IMR-90 (cell line): Measurements from ENCODE around the gene GCDH. TPM values are rescaled to one million over a fixed set of nuclear protein-coding genes. Genes with fewer than 3 reads are reported as not detected.

Experiments used
- ATAC-seq: fragments of 200-7000 bp; cut with Tn5 transposase; 2 replicates; pipeline ENCODE4 v1.9.1; 2020; ENCODE audit warnings: low read depth, mild to moderate bottlenecking, moderate library complexity
- BruUV-seq: library from RNA; stranded (reverse); fragments of 400-500 nt; replicated peaks from 2 replicates; lab custom pipeline; 2021; lab: Mats Ljungman, UMichigan
- CTCF ChIA-PET: fragments of 300-600 bp; formaldehyde crosslinking; extraction: SDS; loops from one replicate; lab custom pipeline; 2021; ENCODE audit warnings: antibody characterized with exemption; lab: Yijun Ruan, JAX
- POLR2A ChIA-PET: fragments of 300-600 bp; sonication (Branson Sonifier 250); formaldehyde crosslinking; loops from one replicate; lab custom pipeline; 2022; ENCODE audit warnings: antibody characterized with exemption; ENCODE audit not compliant: unreplicated experiment; lab: Charles Lee
- DNase-seq: peaks from one replicate; pipeline ENCODE4 v3.0.0; 2013
- H2AFZ ChIP-seq: replicated peaks from 2 replicates; pipeline ENCODE3; 2013; ENCODE audit warnings: low read length, mild to moderate bottlenecking; ENCODE audit not compliant: poor library complexity
- H2AK5ac ChIP-seq: 2 replicates; pipeline ENCODE4 v1.6.1; 2013; ENCODE audit warnings: low read depth, low read length, inconsistent platforms
- H2AK9ac ChIP-seq: replicated peaks from 2 replicates; pipeline ENCODE3; 2013; ENCODE audit warnings: mild to moderate bottlenecking, low read depth, low read length, moderate library complexity; ENCODE audit not compliant: poor library complexity
- H2BK120ac ChIP-seq: 2 replicates; pipeline ENCODE4 v1.6.1; 2013; ENCODE audit warnings: low read depth, low read length, inconsistent platforms
- H2BK15ac ChIP-seq: 3 replicates; pipeline ENCODE4 v1.6.1; 2013; ENCODE audit warnings: low read depth, low read length, inconsistent platforms
- H2BK20ac ChIP-seq: 2 replicates; pipeline ENCODE4 v1.6.1; 2013; ENCODE audit warnings: low read depth, mild to moderate bottlenecking, inconsistent platforms, low read length, moderate library complexity
- H2BK5ac ChIP-seq: 2 replicates; pipeline ENCODE4 v1.6.1; 2013; ENCODE audit warnings: mild to moderate bottlenecking, low read depth, low read length, inconsistent platforms; ENCODE audit not compliant: poor library complexity, severe bottlenecking
- H3K14ac ChIP-seq: replicated peaks from 2 replicates; pipeline ENCODE4 v1.6.1; 2013; ENCODE audit warnings: low read depth, low read length, inconsistent platforms
- H3K18ac ChIP-seq: 2 replicates; pipeline ENCODE4 v1.6.1; 2013; ENCODE audit warnings: low read depth, low read length, control low read depth
- H3K23ac ChIP-seq: 2 replicates; pipeline ENCODE4 v1.6.1; 2013; ENCODE audit warnings: low read depth, low read length, inconsistent platforms
- H3K27ac ChIP-seq: 2 replicates; pipeline ENCODE4 v1.5.1; 2013; ENCODE audit warnings: mild to moderate bottlenecking, control low read depth, low read length; ENCODE audit not compliant: insufficient read depth
- H3K27me3 ChIP-seq: 2 replicates; pipeline ENCODE4 v1.6.1; 2013; ENCODE audit warnings: low read length; ENCODE audit not compliant: control insufficient read depth, insufficient read depth
- H3K36me3 ChIP-seq: 2 replicates; pipeline ENCODE4 v1.6.1; 2013; ENCODE audit warnings: low read length, mixed read lengths; ENCODE audit not compliant: control insufficient read depth, insufficient read depth
- H3K4ac ChIP-seq: 2 replicates; pipeline ENCODE4 v1.6.1; 2013; ENCODE audit warnings: low read depth, low read length, inconsistent platforms
- H3K4me1 ChIP-seq: 2 replicates; pipeline ENCODE4 v1.6.1; 2013; ENCODE audit warnings: low read length, mixed read lengths; ENCODE audit not compliant: control insufficient read depth, insufficient read depth
- H3K4me2 ChIP-seq: 2 replicates; pipeline ENCODE4 v1.6.1; 2013; ENCODE audit warnings: low read depth, mild to moderate bottlenecking, control low read depth, low read length, moderate library complexity
- H3K4me3 ChIP-seq: 2 replicates; pipeline ENCODE4 v1.5.1; 2013; ENCODE audit warnings: low read depth, mild to moderate bottlenecking, control low read depth, low read length, moderate library complexity; ENCODE audit not compliant: insufficient read depth
- H3K56ac ChIP-seq: 2 replicates; pipeline ENCODE4 v1.6.1; 2013; ENCODE audit warnings: low read length, inconsistent platforms; ENCODE audit not compliant: insufficient read depth; ENCODE audit errors: extremely low read depth
- H3K79me1 ChIP-seq, 2 experiments: 2 replicates each; pipeline ENCODE4 v1.6.1; 2013; ENCODE audit warnings: low read length in 2 of 2, inconsistent platforms in 1 of 2, low read depth in 1 of 2
- H3K9ac ChIP-seq: 2 replicates; pipeline ENCODE4 v1.6.1; 2013; ENCODE audit warnings: low read depth, low read length, control low read depth
- H3K9me1 ChIP-seq: 2 replicates; pipeline ENCODE4 v1.6.1; 2013; ENCODE audit warnings: low read length, inconsistent platforms; ENCODE audit not compliant: insufficient read depth
- H3K9me3 ChIP-seq: 2 replicates; pipeline ENCODE4 v1.6.1; 2013; ENCODE audit warnings: low read length; ENCODE audit not compliant: control insufficient read depth, insufficient read depth
- H4K20me1 ChIP-seq: 2 replicates; pipeline ENCODE4 v1.6.1; 2013; ENCODE audit warnings: low read length, inconsistent platforms; ENCODE audit not compliant: insufficient read depth
- H4K5ac ChIP-seq: 2 replicates; pipeline ENCODE4 v1.6.1; 2013; ENCODE audit warnings: mild to moderate bottlenecking, low read depth, low read length, control low read depth
- H4K8ac ChIP-seq, 2 experiments: 2 replicates each; pipeline ENCODE4 v1.6.1; 2013; ENCODE audit warnings: low read depth in 2 of 2, low read length in 2 of 2, control low read depth in 1 of 2, inconsistent platforms in 1 of 2
- H4K91ac ChIP-seq: 2 replicates; pipeline ENCODE4 v1.6.1; 2013; ENCODE audit warnings: low read depth, low read length, inconsistent platforms; ENCODE audit not compliant: insufficient read depth
- CEBPB ChIP-seq: IDR thresholded peaks from 2 replicates; pipeline ENCODE4 v1.6.1; 2012; ENCODE audit warnings: low read depth, low read length, improper control_type of control experiment
- MXI1 ChIP-seq: IDR thresholded peaks from 2 replicates; pipeline ENCODE4 v1.6.1; 2012; ENCODE audit warnings: low read depth, mild to moderate bottlenecking, low read length, moderate library complexity, borderline replicate concordance
- RAD21 ChIP-seq: IDR thresholded peaks from 2 replicates; pipeline ENCODE4 v1.6.1; 2012; ENCODE audit warnings: low read length, improper control_type of control experiment
- SMC3 ChIP-seq: fragments of 150-350 bp; IDR thresholded peaks from 2 replicates; pipeline ENCODE4 v1.6.1; 2016; ENCODE audit warnings: low read depth, mild to moderate bottlenecking, antibody characterized with exemption, low read length, moderate library complexity
- WGBS, 2 experiments: methylation state at CpG; one replicate each; pipeline versions ENCODE4 v1.1.5 to v1.1.7; 2013; ENCODE audit warnings: missing lambda C conversion rate in 2 of 2; ENCODE audit not compliant: insufficient read length in 1 of 2; ENCODE audit errors: extremely low coverage in 2 of 2; 5-methylcytosine and 5-hydroxymethylcytosine counted together
- dilution Hi-C: fragments of 300-500 bp; cut with HindIII; formaldehyde crosslinking; loops from one replicate; pipeline ENCODE4 v1.14.3; 2018; ENCODE audit warnings: low sequenced_read_pairs; ENCODE audit not compliant: unreplicated experiment
- in situ Hi-C: fragments of 300-500 bp; cut with MboI; formaldehyde crosslinking; loops from 3 replicates; pipeline ENCODE4 v1.14.3; 2019; ENCODE audit warnings: low sequenced_read_pairs, inconsistent platforms, mixed read lengths
- intact Hi-C: fragments of 100-400 bp; cut with micrococcal nuclease; formaldehyde crosslinking; loops from 2 replicates; pipeline ENCODE4 v1.10.0; 2022
- polyA plus RNA-seq, 3 experiments: library from polyadenylated mRNA; depleted of rRNA; stranded (reverse); fragments of >200 nt; gene quantifications; 2 replicates each; pipeline ENCODE4 v1.2.3, GENCODE V29; 2012; ENCODE audit warnings: low replicate concordance in 1 of 3
- total RNA-seq: library from RNA; depleted of rRNA; stranded (reverse); fragments of >200 nt; gene quantifications from 2 replicates; pipeline ENCODE4 v1.2.3, GENCODE V29; 2012
- TF ChIP-seq, protein P1 (sequence below): conservative IDR thresholded peaks from 2 replicates; pipeline ENCODE4 v1.5.1; 2012; ENCODE audit warnings: mild to moderate bottlenecking, low read depth, low read length, improper control_type of control experiment

The GCDH gene
- total and polyA plus RNA-seq, 2 of the 4 experiments (the other 2 are of a cell fraction): 27.7 to 41.6 TPM

GRCh38 chr19:12935071-12935470 lies 44.1 kb downstream of the GCDH start (continued):
- TF ChIP-seq RAD21 (no peak), MXI1 (no peak)
- TF ChIP-seq, protein P1, sequence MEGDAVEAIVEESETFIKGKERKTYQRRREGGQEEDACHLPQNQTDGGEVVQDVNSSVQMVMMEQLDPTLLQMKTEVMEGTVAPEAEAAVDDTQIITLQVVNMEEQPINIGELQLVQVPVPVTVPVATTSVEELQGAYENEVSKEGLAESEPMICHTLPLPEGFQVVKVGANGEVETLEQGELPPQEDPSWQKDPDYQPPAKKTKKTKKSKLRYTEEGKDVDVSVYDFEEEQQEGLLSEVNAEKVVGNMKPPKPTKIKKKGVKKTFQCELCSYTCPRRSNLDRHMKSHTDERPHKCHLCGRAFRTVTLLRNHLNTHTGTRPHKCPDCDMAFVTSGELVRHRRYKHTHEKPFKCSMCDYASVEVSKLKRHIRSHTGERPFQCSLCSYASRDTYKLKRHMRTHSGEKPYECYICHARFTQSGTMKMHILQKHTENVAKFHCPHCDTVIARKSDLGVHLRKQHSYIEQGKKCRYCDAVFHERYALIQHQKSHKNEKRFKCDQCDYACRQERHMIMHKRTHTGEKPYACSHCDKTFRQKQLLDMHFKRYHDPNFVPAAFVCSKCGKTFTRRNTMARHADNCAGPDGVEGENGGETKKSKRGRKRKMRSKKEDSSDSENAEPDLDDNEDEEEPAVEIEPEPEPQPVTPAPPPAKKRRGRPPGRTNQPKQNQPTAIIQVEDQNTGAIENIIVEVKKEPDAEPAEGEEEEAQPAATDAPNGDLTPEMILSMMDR: no peak

GRCh38 chr19:12936582-12936981 lies 45.6 kb downstream of the GCDH start:
- Histone ChIP-seq H2AK5ac (no peak overlapping the region), H2AFZ (no peak overlapping the region), H3K27ac (no peak overlapping the region), H2BK5ac (no peak overlapping the region), H2AK9ac (peak overlapping the region; percentile 48), H3K18ac (no peak overlapping the region), H3K9me3 (no peaks in the 10 kb centered on the region), H3K4me1 (peaks cover 20% of the 10 kb centered on the region), H3K79me1 (peaks cover 5 to 53% of the 10 kb centered on the region in 2 experiments; a peak in 3 of 4 replicates), H2BK15ac (no peak overlapping the region), H4K5ac (no peak overlapping the region), H2BK120ac (no peak overlapping the region), H3K27me3 (no peaks in the 10 kb centered on the region), H3K36me3 (peaks cover 21% of the 10 kb centered on the region), H4K91ac (no peak overlapping the region), H3K23ac (no peak overlapping the region), H3K4ac (no peak overlapping the region), H3K14ac (no peak overlapping the region), H3K4me3 (no peak overlapping the region), H3K9me1 (peaks cover 20% of the 10 kb centered on the region), H3K9ac (no peak overlapping the region), H3K56ac (no peak overlapping the region), H4K20me1 (peaks cover 43% of the 10 kb centered on the region), H3K4me2 (no peak overlapping the region), H4K8ac (no peak overlapping the region), H2BK20ac (no peak overlapping the region)
- TF ChIP-seq SMC3: no peak
- TF ChIP-seq CEBPB: no peak
- intact Hi-C loops (no loop called here), in situ Hi-C loops (no loop called here), dilution Hi-C loops (no loop called here)
- ChIA-PET CTCF (no interaction called here), POLR2A (no interaction called here)
- no CpG with 5 or more reads among the region's 7 CpGs for WGBS, 2 experiments
- no peak for ATAC-seq
- no peak for DNase-seq
- BruUV-seq: no TSS peak
